GM23338 (cell line): ENCODE measurements around the gene DYSF. TPM values are rescaled to one million over a fixed set of nuclear protein-coding genes. Genes with fewer than 3 reads are reported as not detected.

Source experiments
- ATAC-seq: fragments of 200-7000 bp; cut with Tn5 transposase; 3 replicates; pipeline ENCODE4 v1.9.1; 2020
- DNase-seq: peaks from one replicate; pipeline ENCODE4 v3.0.0-alpha.2; 2015; ENCODE audit warnings: low spot score
- H2AFZ ChIP-seq: fragments of 200-600 bp; sonication (generic); 2 replicates; pipeline ENCODE4 v1.8.0; 2016; ENCODE audit warnings: antibody characterized with exemption, mild to moderate bottlenecking, moderate library complexity
- H3F3A ChIP-seq: fragments of 200-600 bp; sonication (generic); replicated peaks from 2 replicates; pipeline ENCODE4 v1.8.0; 2017; ENCODE audit warnings: antibody characterized with exemption, mixed run types, low read depth
- H3K27ac ChIP-seq: fragments of 200-600 bp; sonication (generic); 2 replicates; pipeline ENCODE4 v1.6.1; 2016; ENCODE audit warnings: low read depth
- H3K27me3 ChIP-seq: fragments of 200-600 bp; sonication (generic); 2 replicates; pipeline ENCODE4 v1.8.0; 2016; ENCODE audit warnings: mild to moderate bottlenecking, mixed run types, moderate library complexity; ENCODE audit not compliant: insufficient read depth
- H3K36me3 ChIP-seq: fragments of 200-600 bp; sonication (generic); 2 replicates; pipeline ENCODE4 v1.8.0; 2016; ENCODE audit warnings: mild to moderate bottlenecking; ENCODE audit not compliant: insufficient read depth
- H3K4me1 ChIP-seq: fragments of 200-600 bp; sonication (generic); 2 replicates; pipeline ENCODE4 v1.8.0; 2016; ENCODE audit warnings: mild to moderate bottlenecking, moderate library complexity; ENCODE audit not compliant: insufficient read depth
- H3K4me2 ChIP-seq: fragments of 200-600 bp; sonication (generic); 2 replicates; pipeline ENCODE4 v1.7.1; 2017; ENCODE audit warnings: mixed run types
- H3K4me3 ChIP-seq: fragments of 200-600 bp; sonication (generic); 2 replicates; pipeline ENCODE4 v1.6.1; 2016; ENCODE audit warnings: mixed run types
- H3K79me2 ChIP-seq: fragments of 200-600 bp; sonication (generic); replicated peaks from 2 replicates; pipeline ENCODE4 v1.8.0; 2017; ENCODE audit warnings: mild to moderate bottlenecking; ENCODE audit not compliant: insufficient read depth
- H3K9me2 ChIP-seq: fragments of 200-600 bp; sonication (generic); 2 replicates; pipeline ENCODE4 v1.8.0; 2017; ENCODE audit not compliant: insufficient read depth
- H4K20me1 ChIP-seq: fragments of 200-600 bp; sonication (generic); replicated peaks from 2 replicates; pipeline ENCODE4 v1.8.0; 2017; ENCODE audit warnings: mild to moderate bottlenecking; ENCODE audit not compliant: insufficient read depth
- H3K27ac Mint-ChIP-seq: 2 replicates; pipeline ENCODE4 v1.8.0; 2020; ENCODE audit warnings: inconsistent platforms, mild to moderate bottlenecking, moderate library complexity, mixed read lengths
- H3K27me3 Mint-ChIP-seq: 3 replicates; pipeline ENCODE4 v1.8.0; 2022; ENCODE audit warnings: low read depth, mild to moderate bottlenecking, moderate library complexity, mixed read lengths, inconsistent platforms; ENCODE audit not compliant: insufficient read depth, poor library complexity
- H3K36me3 Mint-ChIP-seq: 3 replicates; pipeline ENCODE4 v1.8.0; 2021; ENCODE audit warnings: low read depth, mild to moderate bottlenecking, inconsistent platforms, moderate library complexity, mixed read lengths
- H3K4me1 Mint-ChIP-seq: 3 replicates; pipeline ENCODE4 v1.8.0; 2020; ENCODE audit warnings: mild to moderate bottlenecking, inconsistent platforms, mixed read lengths
- H3K4me3 Mint-ChIP-seq: 3 replicates; pipeline ENCODE4 v1.8.0; 2021; ENCODE audit warnings: moderate library complexity, mild to moderate bottlenecking, inconsistent platforms, mixed read lengths
- H3K9me3 Mint-ChIP-seq: 3 replicates; pipeline ENCODE4 v1.8.0; 2020; ENCODE audit warnings: moderate library complexity, mild to moderate bottlenecking, inconsistent platforms, mixed read lengths
- CREB1 ChIP-seq: fragments of 250-450 bp; sonication (Bioruptor Pico); IDR thresholded peaks from 2 replicates; pipeline ENCODE4 v1.5.0; 2020; ENCODE audit warnings: low read depth, mild to moderate bottlenecking, moderate library complexity
- EZH2 ChIP-seq: fragments of 200-600 bp; sonication (generic); IDR thresholded peaks from one replicate; pipeline ENCODE4 v1.8.0; 2017; ENCODE audit warnings: antibody characterized with exemption, mild to moderate bottlenecking, low read depth; ENCODE audit not compliant: unreplicated experiment
- EZH2phosphoT487 ChIP-seq: fragments of 200-600 bp; sonication (generic); IDR thresholded peaks from one replicate; pipeline ENCODE4 v1.8.1; 2018; ENCODE audit warnings: antibody characterized with exemption; ENCODE audit not compliant: unreplicated experiment
- NANOG ChIP-seq: IDR thresholded peaks from 2 replicates; pipeline ENCODE4 v1.6.1; 2016; ENCODE audit warnings: antibody characterized with exemption, borderline replicate concordance
- ZNF114 ChIP-seq: fragments of 250-450 bp; sonication (Bioruptor Pico); IDR thresholded peaks from 2 replicates; pipeline ENCODE4 v1.5.0; 2020; ENCODE audit warnings: mild to moderate bottlenecking, moderate library complexity
- polyA plus RNA-seq: library from polyadenylated mRNA; unstranded; fragments of >200 nt; fragmentation: Nextera tagmentation; extraction: Ambion mirVana; gene quantifications from 2 replicates; pipeline ENCODE4 v1.2.1, GENCODE V29; 2016
- total RNA-seq: library from RNA; depleted of rRNA; stranded (reverse); fragments of >200 nt; shearing (Covaris generic); gene quantifications from 2 replicates; pipeline ENCODE4 v1.2.3, GENCODE V29; 2014
- TF ChIP-seq, protein P1 (sequence below): fragments of 250-450 bp; sonication (Bioruptor Pico); IDR thresholded peaks from 2 replicates; pipeline ENCODE4 v1.5.0; 2020; ENCODE audit warnings: mild to moderate bottlenecking, moderate library complexity
- TF ChIP-seq, protein P2 (sequence below): IDR thresholded peaks from 2 replicates; pipeline ENCODE4 v1.6.1; 2016; ENCODE audit warnings: antibody characterized with exemption

The DYSF gene
- total and polyA plus RNA-seq, 2 experiments from 2014 or later: 7.3 to 21.3 TPM

DNA sequence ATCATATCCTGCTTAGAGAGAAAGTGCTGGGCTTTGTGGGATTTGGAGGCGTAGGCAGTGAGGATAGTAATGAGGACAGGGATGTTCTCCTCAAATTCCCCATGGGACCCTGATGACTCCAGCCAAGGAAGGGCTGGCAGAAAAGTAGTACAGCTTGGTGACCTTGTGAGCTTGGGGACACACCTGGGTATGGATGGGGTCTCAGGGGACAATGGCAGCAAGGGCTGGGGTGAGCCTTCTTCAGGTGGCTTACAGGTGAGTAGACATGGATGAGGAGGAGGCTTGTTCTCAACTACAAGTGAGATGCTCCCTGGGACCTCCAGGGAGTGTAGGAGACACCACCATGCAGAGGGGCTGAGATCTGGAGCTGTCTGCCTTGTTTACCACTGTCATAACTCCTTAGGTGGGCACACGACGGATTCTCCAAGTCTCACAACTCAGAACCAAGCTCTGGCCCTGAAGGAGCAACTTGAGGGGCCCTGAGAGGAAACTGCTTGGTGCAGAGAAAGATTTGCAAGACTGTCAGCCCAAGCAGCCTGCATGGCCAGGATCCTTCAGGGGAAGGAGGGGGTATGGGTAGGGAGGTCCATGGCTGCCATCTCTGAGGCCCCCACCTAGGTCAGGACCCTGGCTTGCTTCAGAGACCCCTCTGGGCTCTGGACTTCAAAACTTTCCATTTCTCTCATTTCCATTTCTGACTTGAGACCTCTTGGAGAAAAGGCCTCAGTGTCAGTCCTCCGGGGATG lies 262.8 kb downstream of the DYSF start:
- no peaks in the 10 kb centered on the region for H3K79me2 ChIP-seq
- Mint-ChIP-seq H3K27me3 (peaks cover 2% of the 10 kb centered on the region), H3K4me1 (no peaks in the 10 kb centered on the region), H3K9me3 (no peaks in the 10 kb centered on the region), H3K36me3 (no peaks in the 10 kb centered on the region), H3K4me3 (no peak overlapping the region), H3K27ac (no peak overlapping the region)
- no peak overlapping the region for H3K4me3 ChIP-seq
- TF ChIP-seq, protein P1, sequence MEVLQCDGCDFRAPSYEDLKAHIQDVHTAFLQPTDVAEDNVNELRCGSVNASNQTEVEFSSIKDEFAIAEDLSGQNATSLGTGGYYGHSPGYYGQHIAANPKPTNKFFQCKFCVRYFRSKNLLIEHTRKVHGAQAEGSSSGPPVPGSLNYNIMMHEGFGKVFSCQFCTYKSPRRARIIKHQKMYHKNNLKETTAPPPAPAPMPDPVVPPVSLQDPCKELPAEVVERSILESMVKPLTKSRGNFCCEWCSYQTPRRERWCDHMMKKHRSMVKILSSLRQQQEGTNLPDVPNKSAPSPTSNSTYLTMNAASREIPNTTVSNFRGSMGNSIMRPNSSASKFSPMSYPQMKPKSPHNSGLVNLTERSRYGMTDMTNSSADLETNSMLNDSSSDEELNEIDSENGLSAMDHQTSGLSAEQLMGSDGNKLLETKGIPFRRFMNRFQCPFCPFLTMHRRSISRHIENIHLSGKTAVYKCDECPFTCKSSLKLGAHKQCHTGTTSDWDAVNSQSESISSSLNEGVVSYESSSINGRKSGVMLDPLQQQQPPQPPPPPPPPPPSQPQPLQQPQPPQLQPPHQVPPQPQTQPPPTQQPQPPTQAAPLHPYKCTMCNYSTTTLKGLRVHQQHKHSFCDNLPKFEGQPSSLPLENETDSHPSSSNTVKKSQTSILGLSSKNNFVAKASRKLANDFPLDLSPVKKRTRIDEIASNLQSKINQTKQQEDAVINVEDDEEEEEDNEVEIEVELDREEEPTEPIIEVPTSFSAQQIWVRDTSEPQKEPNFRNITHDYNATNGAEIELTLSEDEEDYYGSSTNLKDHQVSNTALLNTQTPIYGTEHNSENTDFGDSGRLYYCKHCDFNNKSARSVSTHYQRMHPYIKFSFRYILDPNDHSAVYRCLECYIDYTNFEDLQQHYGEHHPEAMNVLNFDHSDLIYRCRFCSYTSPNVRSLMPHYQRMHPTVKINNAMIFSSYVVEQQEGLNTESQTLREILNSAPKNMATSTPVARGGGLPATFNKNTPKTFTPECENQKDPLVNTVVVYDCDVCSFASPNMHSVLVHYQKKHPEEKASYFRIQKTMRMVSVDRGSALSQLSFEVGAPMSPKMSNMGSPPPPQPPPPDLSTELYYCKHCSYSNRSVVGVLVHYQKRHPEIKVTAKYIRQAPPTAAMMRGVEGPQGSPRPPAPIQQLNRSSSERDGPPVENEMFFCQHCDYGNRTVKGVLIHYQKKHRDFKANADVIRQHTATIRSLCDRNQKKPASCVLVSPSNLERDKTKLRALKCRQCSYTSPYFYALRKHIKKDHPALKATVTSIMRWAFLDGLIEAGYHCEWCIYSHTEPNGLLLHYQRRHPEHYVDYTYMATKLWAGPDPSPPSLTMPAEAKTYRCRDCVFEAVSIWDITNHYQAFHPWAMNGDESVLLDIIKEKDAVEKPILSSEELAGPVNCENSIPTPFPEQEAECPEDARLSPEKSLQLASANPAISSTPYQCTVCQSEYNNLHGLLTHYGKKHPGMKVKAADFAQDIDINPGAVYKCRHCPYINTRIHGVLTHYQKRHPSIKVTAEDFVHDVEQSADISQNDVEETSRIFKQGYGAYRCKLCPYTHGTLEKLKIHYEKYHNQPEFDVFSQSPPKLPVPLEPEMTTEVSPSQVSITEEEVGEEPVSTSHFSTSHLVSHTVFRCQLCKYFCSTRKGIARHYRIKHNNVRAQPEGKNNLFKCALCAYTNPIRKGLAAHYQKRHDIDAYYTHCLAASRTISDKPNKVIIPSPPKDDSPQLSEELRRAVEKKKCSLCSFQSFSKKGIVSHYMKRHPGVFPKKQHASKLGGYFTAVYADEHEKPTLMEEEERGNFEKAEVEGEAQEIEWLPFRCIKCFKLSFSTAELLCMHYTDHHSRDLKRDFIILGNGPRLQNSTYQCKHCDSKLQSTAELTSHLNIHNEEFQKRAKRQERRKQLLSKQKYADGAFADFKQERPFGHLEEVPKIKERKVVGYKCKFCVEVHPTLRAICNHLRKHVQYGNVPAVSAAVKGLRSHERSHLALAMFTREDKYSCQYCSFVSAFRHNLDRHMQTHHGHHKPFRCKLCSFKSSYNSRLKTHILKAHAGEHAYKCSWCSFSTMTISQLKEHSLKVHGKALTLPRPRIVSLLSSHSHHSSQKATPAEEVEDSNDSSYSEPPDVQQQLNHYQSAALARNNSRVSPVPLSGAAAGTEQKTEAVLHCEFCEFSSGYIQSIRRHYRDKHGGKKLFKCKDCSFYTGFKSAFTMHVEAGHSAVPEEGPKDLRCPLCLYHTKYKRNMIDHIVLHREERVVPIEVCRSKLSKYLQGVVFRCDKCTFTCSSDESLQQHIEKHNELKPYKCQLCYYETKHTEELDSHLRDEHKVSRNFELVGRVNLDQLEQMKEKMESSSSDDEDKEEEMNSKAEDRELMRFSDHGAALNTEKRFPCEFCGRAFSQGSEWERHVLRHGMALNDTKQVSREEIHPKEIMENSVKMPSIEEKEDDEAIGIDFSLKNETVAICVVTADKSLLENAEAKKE (CRISPR knock-in tag): no peak
- TF ChIP-seq ZNF114: no peak
- TF ChIP-seq CREB1 (CRISPR knock-in tag): no peak
- no peak for TF ChIP-seq EZH2
- TF ChIP-seq EZH2phosphoT487: no peak
- no peak for TF ChIP-seq NANOG
- TF ChIP-seq, protein P2, sequence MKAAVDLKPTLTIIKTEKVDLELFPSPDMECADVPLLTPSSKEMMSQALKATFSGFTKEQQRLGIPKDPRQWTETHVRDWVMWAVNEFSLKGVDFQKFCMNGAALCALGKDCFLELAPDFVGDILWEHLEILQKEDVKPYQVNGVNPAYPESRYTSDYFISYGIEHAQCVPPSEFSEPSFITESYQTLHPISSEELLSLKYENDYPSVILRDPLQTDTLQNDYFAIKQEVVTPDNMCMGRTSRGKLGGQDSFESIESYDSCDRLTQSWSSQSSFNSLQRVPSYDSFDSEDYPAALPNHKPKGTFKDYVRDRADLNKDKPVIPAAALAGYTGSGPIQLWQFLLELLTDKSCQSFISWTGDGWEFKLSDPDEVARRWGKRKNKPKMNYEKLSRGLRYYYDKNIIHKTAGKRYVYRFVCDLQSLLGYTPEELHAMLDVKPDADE: no peak
- no peak overlapping the region for H3K4me2 ChIP-seq
- H3K36me3 ChIP-seq: no peaks in the 10 kb centered on the region
- no peak overlapping the region for H3K27ac ChIP-seq
- H3K27me3 ChIP-seq: no peaks in the 10 kb centered on the region
- no peaks in the 10 kb centered on the region for H3K9me2 ChIP-seq
- no peaks in the 10 kb centered on the region for H3K4me1 ChIP-seq
- H2AFZ ChIP-seq: no peak overlapping the region
- H4K20me1 ChIP-seq: no peaks in the 10 kb centered on the region
- DNase-seq (no peak), ATAC-seq (no peak)
- no peaks in the 10 kb centered on the region for H3F3A ChIP-seq
